Measurements from ENCODE around the gene AQP10.
"Not testable (repeated sequence)": the region's sequence is repeated elsewhere in the genome, so short reads cannot be mapped to it uniquely, and the experiment has no call there.

The AQP10 gene

DNA sequence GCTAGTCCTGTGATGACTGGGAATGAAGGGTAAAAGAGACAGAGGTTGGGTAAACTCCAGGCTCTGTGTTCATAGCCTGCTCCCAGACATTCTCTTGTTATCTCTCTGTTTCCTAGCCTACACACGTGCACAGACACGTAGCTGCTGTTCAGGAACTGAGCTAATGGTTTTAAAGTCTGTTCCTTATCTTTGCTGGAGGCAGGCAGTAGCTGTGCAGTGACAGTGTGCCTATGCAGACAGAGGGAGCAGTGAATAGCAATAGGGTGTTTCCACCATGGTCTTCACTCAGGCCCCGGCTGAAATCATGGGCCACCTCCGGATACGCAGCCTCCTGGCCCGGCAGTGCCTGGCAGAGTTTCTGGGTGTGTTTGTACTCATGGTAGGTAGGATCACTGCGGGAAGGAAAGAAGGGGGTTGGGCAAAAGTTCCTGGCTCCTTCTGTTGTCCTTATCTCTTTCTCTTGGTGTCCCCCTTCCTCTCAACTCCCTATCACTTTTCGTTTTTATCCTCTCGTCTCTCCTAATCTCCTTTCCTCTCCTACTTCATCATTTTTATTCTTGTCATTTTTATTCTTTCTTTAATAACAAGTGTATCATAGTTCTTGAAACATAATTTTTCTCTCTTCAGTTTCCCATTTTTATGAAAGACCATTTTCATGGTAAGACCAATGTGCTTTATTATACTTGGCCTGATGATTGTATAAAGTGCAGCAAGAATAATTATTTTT is at the start of gene AQP10:
AQP10 (plus strand) TSS at position 212 of the 727 bp plus-strand sequence; CDS start at position 275, 63 bp downstream.
- no peak for TF ChIP-seq CTCF (conservative IDR thresholded peaks at IDR 0.05; ENCODE audit: low read length)
- no peak within 1 kb of the TSS for H3K4me3 ChIP-seq (ENCODE audit: low read length)
- no peak for DNase-seq (ENCODE audit: low read depth)

DNA sequence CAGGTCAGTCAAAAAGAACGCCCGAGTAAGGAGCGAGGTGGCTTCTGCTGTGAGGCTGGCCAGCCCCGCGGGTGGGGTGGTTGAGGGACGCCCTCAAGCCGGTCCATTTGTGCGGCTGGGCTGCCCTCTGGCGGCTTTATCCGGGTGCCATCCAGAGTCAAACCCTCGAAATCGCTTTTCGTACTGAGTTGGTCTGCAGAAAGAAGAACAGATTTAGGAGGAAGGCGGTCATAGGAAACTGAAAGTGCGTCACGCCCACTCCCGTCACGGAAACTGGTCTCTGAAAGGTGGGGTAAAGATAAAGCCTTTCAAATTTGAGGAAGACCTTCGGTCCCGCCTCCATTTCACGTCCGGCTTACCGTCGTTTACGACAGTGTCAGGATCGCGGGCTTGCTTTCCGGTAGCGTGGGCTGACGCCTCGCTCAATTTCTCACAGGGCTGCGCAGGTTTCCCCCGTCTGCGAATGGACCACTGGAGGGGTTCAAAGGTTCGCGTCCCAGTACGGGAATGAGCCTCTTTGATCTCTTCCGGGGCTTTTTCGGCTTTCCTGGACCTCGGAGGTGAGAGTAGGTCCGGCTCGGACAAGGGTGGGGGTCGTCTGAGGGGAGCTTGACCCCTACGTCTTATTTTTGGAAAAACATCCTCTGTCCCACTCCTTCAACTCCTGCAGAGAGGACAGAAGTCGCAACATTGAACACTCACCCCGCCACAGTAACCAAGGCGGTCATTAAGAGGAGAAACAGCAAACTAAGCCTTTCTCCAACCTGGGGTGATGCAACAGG is 48.5 kb upstream of the AQP10 start, which contains the start of gene HAX1:
HAX1 (plus strand) TSS at position 413 of the 782 bp plus-strand sequence; CDS start at position 508, 95 bp downstream.
- peak; percentile 73 for TF ChIP-seq CTCF (conservative IDR thresholded peaks at IDR 0.05; ENCODE audit: low read length)
- peak; percentile 95 for DNase-seq (ENCODE audit: low read depth)
- H3K4me3 ChIP-seq (ENCODE audit: low read length): peak within 1 kb of the TSS; percentile 99

DNA sequence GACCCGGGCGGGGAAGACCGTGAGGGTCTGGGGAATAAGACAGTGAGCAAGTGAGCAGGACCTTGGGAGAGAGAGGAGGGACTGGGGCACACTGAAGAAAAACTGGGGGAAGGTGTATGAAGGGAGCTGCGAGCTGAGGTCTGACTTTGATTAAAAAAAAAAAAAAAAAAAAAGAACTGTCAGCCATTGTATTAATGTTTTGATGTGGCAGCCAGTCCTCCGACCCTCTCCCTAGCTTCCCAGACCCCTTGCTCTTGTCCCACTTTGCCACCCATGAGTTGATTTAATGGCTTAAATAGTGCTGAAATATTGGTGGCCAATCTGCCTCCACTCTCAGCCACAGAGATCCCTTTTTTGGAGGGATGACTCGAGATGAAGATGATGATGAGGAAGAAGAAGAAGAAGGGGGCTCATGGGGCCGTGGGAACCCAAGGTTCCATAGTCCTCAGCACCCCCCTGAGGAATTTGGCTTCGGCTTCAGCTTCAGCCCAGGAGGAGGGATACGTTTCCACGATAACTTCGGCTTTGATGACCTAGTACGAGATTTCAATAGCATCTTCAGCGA is 47.8 kb upstream of the AQP10 start:
- no peak for TF ChIP-seq CTCF (conservative IDR thresholded peaks at IDR 0.05; ENCODE audit: low read length)
- DNase-seq (ENCODE audit: low read depth): peak; percentile 23
- peak overlapping the region; percentile 99 for H3K4me3 ChIP-seq (ENCODE audit: low read length)

GRCh38 chr1:154276797-154277196 is 44.1 kb upstream of the AQP10 start:
- no peak for DNase-seq (ENCODE audit: low read depth)
- TF ChIP-seq CTCF (conservative IDR thresholded peaks at IDR 0.05; ENCODE audit: low read length): peak; percentile 22
- no peak overlapping the region for H3K4me3 ChIP-seq (ENCODE audit: low read length)

GRCh38 chr1:154287591-154287990 is 33.3 kb upstream of the AQP10 start:
- H3K4me3 ChIP-seq (ENCODE audit: low read length): not testable (repeated sequence)

DNA sequence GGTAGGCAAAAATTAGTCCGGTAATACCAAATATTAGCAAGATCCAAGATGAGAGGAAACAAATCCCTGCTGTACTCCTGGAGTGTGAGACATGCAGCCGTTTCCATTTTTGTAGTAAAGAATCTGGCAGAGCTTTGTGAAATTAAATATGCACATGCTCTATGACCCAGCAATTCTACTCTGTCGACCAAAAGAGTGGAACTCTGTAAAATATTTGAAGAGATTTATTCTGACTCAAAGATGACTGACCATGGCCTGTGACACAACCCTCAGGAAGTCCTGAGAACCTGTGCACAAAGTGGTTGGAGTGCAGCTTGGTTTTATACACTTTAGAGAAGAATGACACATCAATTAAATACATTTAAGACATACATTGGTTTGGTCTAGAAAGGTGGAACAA is 32.2 kb upstream of the AQP10 start:
- no peak overlapping the region for H3K4me3 ChIP-seq (ENCODE audit: low read length)
- TF ChIP-seq CTCF (conservative IDR thresholded peaks at IDR 0.05; ENCODE audit: low read length): no peak

More at GRCh38 chr1:154287591-154287990, 33.3 kb upstream of the AQP10 start:
- not testable (repeated sequence) for DNase-seq (ENCODE audit: low read depth)

DNA sequence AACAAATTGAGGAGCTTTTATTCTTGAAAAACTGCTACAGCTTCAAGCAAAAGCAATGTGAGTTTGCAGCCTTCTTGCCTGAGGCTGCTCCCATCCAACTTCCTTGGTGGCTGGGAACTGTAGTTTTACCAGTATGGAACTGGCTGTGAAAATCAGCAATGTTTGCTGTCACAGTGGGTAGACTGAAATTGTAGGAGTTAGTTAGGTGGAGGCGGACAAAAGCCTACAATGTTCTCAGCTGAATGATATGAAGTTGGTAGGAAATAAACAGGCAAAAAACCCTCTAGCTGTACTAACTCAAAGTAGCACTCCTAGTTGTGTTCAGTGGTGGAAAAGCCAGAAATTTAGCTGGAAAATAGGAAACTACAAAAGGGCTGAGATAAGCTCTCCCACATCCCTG is 30.0 kb upstream of the AQP10 start:
- no peak for DNase-seq (ENCODE audit: low read depth)
- no peak overlapping the region for H3K4me3 ChIP-seq (ENCODE audit: low read length)
- TF ChIP-seq CTCF (conservative IDR thresholded peaks at IDR 0.05; ENCODE audit: low read length): no peak

More for the DNA sequence above, 32.2 kb upstream of the AQP10 start:
- DNase-seq (ENCODE audit: low read depth): no peak
